Stimulated activated CD4-positive, alpha-beta T cell treated with anti-CD3 and anti-CD28 coated beads, Interleukin-1b, Interleukin-23, amount 100 ng/mL, for 1 hour (primary cell): ENCODE results near the gene CRPPA.
A peak's percentile ranks its signal among the peaks of the same experiment; 100 is the strongest.

Experiments
- DNase-seq, 2 donors: peaks; one replicate each; pipeline ENCODE4 v3.0.0-alpha.2; 2020; ENCODE audit warnings: low read depth in 2 of 2

Gene CRPPA

DNA sequence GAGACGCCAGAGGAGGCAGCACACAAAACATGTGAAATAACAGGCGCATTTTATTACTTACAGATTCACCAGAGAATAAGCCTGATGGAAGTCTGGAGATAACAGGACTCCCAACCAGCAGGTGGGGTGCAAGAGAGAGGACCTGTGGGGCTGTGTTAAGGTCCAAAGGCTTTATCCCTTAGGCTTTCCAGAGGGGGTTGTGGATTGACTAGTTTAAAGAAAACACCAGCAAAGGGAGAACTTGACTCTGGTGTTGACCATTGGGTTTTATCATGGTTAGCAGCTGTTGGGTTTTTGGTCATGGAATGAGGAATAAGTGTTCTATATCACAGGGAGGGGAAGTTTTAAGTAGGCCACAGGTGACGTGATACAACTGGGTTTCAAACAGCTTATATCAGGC is 1.6 kb upstream of the CRPPA start:
- DNase-seq: no peak

DNA sequence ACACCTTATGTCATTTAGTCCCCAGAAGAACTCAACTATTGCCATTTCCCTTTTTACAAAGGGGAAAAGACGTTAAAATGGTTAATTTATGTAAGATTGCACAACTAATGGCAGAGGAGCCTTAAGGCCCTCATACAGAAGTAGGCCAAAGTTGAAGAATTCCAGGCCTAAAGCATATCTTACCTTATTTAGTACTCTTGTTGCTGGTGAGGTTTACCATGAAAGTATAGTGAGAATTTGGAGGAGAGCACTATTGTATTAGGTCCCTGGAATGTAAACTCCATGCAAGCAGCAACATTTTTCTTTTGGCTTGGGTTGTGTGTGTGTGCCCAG is 731 bp upstream of the CRPPA start:
- no peak for DNase-seq

DNA sequence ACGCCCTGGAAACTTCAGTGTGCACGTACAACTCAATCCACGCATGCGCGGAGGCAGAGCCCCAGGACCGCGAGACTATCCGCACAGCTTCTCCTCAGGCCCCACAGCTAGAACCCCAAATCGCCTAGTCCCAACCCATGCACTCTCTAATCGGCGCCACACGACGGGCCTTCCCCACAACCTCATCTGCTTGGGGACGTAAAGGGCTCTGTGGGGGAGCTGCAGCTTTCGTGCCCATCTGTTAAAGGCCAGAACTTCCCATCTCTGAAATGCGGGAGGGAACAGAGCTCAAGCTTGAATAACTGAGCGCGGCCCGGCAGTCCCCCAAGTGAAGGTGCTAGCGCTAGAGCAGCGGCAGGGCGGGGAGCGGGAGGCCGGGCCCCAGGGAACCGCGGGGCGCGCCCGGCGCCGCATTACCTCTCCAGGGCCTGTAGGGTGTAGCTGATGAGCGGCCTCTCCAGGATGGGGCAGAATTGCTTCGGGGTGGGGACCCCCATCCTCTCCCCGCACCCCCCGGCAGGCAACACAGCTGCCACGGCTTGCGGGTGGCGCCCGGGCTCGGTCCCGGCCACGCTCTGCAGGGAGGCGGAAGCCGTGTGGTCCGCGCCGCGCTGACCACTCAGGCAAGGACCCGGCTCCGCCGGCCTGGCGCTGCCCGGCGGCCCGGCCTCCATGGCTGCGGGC is 547 bp downstream of the CRPPA start:
- peak; percentile 34 to 65 for DNase-seq

DNA sequence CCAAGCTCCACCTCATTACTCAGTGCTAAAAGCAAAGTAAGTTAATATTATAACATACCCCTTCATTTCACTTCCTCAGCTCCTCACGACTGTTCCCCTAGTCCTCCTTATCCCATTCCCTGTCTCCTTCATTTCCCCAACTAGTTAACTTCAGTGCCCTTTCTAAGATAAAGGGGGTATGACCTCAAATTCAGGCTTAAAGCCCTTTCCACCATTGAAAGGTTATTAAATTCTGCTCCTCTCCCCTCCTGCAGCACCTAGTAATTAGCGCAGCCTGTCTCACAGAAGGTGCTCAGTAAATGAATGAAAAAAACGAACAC is 1.0 kb downstream of the CRPPA start:
- DNase-seq: no peak

DNA sequence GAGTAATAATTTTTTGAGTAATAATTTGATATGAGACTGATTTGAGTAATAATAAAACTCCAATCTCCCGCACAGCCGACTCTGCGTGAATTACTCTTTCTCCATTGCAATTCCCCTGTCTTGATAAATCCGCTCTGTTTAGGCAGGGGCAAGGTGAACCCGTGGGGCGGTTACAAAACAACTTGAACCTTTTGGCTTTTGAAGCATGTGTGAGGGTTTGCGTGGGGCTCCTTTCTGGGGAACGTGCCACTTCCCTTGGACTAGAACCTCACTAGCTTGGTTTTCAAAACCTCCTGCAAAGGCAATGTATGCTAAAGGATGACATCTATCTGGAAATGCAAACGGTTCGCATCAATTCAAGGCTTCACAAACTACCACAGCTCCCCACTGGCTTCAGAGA is 1.5 kb downstream of the CRPPA start:
- DNase-seq: no peak

DNA sequence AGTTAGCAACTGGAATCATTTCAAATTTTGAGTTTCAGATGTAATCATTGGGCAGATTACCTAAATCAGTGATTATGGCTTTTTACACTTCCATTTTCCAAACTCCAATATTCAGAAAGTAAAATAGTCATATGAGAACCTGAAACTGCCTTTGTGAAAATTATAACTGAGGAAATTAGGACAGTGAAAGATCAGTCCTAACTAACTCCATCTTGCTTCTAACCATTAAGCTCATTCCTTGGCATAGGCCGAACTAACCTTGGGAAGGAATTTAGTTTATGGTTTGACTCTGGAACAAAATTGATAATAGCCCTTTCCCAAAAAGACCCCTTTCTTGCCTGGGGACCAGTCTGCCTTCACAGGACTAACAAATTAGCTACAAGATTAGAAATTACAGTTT is 2.2 kb downstream of the CRPPA start:
- no peak for DNase-seq

DNA sequence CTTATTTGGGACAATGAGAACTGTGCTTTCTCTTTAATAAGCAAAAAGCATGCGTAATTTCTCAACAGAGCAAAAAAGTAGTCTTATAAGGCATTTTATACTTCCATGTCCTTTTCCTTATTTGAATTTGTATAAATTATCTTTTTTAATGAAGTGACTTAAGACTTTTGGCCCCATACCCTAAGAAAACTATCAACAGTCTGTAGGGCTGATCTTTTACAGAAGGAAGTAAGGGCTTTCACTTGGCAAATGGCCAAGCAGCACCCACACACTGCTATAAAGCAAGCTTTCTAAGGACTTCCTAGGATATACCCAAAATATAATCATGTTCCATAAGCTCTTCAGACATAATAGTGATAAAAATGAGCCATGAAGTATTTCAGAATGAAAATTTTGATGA is 3.4 kb downstream of the CRPPA start:
- no peak for DNase-seq

DNA sequence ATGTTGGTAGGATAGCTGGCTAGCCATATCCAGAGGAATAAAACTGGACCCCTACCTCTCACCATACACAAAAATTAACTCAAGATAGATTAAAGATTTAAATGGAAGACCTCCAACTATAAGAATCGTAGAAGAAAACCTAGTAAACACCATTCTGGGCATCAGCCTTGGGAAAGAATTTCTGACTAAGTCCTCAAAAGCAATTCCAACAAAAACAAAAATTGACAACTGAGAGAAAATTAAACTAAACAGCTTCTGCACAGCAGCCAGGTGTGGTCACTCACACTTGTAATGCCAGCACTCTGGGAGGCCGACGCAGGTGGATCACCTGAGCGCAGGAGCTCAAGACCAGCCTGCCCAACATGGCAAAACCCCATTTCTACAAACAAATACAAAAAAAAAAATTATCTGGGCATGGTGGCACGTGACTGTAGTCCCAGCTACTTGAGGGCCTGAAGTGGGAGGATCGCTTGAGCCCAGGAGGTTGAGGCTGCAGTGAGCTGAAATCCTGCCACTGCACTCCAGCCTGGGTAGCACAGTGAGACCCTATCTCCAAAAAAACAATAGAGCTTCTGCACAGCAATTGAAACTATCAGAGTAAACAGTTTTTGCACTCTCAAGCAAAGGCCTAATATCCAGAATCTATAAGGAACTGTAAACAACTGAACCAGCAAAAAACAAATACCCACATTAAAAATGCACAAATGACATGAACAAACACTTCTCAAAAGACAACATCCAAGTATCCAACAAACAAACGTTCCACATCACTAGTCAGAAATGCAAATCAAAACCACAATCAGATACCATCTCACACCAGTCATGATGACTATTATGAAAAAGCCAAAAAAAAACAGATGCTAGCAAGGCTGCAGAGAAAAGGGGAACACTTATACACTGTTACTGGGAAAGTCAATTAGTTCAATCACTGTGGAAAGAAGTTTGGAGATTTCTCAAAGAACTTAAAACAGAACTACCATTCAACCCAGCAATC is 4.8 kb downstream of the CRPPA start:
- no peak for DNase-seq

DNA sequence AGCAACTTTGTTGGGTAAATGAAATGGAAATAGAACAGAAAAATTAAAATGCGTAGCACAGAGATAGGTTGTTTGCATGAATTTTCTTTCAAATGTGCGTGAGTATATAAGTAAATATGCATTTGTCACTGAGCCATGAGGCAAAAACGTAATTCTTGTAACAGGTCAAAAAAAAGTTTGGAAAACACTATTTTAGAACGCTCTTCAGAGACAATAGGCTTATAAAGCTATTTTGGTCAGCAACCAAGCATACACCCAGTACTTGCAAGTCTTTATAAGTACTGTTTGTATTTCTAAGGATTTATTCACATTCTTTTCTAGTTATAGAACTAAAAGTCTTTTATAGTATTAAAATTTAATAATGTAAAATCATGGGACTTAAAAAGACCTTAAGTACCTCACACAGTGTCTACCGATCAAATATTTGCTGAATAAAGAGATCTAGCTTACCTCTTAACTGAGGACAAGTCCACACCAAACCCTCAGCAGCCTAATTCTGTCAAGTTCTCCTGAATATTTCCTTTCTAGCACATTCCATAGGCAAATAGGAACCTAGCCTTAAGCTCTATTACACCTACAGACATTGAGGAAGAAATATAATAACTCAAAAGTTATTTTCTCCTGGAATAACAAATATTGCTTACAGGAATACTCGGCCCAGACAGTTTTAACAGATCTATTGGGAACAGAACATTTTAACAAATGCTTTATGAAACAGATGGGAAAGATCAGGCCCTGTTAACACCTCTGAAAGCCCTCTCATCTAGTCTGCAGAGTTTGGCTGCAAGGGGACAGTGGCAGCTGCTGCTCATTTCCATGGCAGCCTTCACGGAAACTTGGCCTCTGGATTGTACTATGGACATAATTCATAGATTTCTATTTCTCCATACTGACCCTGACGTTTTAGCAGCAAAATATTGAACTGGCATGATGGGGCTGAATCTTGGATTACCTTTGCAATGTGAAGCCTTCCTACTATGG is 8.8 kb downstream of the CRPPA start:
- no peak for DNase-seq

DNA sequence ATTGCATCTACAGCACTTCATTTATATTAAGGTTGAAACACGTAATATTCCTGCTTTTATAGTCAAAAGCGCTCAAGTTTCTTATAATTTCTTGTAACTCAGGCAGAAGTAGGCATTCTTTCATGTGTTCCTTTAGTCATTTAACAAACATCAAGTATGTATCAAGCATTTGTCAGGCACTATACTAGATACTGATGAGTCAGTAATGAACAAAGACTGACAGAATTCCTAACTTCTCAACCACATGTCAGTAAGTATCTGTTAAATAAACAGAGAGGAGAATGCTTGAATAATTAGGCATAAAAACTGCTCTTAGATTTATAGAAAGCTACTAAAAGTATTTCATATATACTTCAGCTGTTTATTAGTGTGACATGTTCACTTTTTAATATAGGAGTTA is 9.9 kb downstream of the CRPPA start:
- DNase-seq: no peak

DNA sequence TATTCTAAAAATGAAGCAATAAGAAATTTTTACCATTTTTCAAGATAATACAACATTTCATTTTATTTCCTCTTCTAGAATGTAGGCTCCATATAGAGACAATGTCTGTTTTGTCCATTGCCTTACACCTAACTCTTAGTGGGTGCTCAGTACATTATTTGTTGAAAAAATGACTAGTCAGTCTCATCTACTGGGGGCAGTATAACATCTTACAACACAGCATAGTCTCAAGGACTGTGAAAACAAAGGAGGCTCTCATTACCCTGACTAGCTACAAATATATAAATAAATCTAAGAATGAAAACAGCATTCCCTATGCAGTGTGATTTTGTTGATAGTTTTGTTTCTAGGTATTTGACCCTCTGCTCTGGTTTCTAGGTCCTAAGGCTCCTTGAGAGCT is 11.6 kb downstream of the CRPPA start:
- no peak for DNase-seq

DNA sequence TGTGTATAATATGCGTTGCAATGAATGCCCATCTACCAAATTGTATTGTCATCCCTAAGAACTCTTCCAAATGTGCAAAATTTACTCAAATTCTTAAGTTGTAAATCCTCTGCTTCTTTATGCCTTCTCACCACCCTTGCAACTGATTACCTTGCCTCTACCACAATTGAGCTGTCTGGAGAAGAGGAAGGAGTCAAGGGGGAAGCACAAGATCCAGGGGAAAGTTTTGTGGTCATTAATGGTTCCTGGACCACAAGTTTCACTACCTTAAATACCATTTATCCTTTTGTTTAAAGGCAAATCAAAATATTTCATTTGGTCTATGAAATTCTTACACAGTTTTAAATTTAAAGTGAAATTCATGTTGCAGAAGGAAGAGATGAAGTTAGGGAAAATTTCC is 16.7 kb downstream of the CRPPA start:
- DNase-seq: no peak

DNA sequence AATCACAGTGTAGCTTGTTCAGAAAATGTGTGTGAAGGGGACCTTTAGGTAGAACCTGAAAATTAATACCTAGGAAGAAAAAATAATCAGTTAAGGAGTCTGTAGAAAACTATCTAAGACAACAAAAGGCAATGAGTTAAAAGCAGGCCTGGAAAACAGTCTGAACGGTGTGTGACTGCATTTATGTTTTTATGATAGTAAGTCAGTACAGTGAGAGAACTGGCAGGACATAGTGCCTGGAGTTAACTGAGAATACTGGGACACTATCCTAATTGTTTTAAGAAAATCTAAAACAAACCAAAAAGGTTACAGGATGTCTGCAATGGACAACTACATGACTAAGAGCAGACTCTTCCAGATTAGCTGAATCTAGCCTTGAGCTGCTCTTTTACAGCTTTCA is 17.9 kb downstream of the CRPPA start:
- DNase-seq: no peak

DNA sequence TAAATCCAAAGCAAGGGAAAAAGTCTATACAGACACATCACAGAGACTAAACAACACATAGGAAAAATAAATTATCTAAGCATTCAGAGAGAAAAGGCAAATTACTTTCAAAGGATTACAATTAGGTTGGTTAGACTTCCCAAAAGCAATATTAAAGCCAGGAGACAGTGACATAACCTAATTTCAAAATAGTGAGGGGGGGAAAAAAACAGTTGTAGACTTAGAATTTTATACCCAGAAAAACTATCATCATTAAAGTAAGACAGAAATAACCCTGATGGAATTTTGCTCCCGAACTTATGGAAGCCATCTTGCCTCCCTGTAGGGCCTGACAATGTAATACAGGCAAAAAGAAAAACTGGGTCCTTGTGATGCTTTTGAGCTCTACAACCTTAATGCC is 18.4 kb downstream of the CRPPA start:
- DNase-seq: no peak

DNA sequence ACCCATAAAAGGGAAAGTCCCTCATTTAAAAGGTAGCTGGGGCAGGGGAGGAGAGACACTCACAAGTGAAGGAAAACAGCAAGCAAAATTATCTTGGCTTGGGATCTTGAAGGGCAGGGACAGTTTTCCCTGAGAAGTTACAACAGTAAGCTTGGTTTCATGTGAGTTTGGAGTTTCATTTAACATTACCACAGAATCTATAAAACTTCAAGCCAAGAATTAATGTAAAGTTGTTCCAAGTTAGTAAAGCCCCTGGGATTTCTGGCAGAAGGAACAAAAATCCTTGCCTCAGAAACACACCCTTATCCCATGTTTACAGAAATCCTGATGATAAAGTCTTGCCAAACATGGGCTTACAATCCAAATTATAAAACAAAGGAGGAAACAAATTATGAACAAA is 19.2 kb downstream of the CRPPA start:
- DNase-seq: no peak

DNA sequence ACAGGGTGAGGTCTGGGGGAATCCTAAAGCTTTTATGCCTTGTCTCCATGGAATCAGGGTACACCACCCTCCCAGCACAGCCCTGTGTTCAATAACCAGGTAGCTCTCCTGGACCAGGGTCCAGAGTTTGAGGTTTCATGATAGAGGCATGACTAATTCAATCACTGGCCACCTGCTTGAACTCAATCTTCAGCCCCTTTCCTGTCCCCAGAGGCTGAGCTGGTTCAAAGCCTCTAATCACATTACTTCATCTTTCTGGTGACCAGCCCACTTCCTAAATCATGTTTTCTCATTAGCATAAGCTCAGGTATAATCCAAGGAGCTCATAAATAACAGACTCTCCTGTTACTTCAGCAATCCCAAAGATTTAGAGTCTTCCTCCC is 20.5 kb downstream of the CRPPA start:
- no peak for DNase-seq

DNA sequence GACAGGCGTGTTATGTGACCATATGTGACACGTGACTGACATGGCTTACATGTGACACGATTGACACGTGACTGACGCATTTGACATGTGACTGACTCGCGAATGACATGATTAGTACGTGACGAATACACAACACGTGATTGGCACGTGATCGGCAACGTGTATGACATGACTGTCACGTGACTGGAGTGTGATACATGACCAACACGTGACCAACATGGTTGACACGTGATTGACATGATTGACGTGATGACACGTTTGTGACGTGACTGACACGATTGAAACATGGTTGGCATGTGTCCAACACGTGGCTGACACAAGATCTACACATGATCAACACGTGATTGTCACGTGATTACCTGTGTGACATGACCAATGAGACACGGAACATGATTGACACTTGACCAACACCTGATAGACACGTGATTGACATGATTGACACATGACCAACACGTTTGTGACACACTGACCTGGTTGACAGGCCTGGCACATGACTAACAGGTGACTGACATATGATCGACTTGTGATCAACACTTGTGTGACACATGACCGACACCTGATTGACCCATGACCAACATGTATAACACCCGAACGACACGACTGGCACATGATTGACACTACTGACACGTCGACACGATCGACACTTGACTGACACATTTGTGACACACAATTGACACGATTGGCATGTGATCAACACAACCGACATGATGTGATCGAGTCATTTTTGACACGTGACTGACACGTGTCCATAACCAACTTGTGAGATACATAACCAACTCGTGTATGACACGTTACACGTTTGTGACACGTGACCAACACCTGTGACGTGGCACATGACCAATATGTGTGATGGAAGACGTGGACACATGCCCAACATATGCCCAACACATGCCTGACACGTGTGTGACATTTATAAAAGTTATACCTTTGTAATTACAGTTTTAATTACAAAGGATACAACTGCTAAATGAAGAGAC is 21.1 kb downstream of the CRPPA start:
- DNase-seq: no peak

DNA sequence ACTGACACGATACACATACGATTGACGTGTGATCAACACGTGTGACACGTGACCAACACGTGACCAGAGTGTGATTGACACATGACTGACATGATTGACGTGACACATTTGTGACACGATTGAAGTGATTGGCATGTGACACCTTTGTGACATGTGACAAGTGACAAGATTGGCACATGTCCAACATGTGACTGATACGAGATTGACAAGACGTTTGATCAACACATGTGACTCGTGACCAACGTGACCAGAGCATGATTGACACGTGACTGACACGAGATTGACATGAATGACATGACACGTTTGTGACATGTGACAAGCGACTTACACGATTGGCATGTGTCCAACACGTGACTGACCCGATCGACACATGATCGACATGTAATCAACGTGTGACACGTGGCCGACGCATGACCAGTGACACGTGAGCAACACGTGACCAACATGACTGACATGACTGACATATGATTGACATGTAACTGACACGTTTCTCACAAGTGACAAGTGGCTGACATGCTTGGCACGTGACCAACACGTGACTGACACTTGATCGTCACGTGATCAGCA is 22.0 kb downstream of the CRPPA start:
- DNase-seq: no peak

DNA sequence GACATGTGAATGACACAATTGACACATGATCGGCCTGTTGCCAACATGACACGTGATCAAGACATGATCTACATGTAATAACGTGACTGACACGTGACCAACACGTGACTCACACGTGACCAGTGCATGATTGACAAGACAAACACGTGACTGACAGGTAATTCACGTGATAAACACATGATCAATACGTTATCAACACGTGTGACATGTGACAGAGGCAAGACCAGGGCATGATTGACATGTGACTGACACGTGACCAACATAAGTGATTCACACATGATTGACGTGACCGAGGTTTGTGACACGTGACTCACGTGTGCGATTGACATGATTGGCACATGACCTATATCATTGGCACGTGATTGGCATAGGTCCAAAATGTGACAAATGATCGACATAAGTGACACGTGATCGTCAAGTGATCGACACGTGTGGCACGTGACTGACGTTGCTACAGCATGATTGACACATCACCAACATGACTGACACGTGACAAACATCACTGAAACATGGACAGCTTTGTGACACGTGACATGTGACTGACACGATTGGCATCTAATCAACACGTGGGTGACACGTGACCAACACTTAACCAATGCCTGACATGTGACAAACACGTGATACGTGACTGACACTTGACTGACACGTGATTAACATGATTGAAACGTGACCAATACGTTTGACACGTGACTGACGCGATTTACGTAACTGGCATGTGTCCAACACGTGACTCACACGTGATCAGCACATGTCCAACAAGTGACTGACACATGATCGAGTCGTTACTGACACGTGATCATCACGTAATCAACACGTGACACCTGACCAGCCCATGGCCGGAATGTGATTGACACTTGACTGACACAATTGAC is 23.0 kb downstream of the CRPPA start:
- no peak for DNase-seq
